A549 (cell line): Measurements from ENCODE around the gene TTC33. TPM values are rescaled to one million over a fixed set of nuclear protein-coding genes. Genes with fewer than 3 reads are reported as not detected.
A peak's percentile ranks its signal among the peaks of the same experiment; 100 is the strongest.

Experiments used
- ATAC-seq, 2 experiments: fragments of 200-7000 bp in 1 of 2; fragments of >200 bp in 1 of 2; cut with Nextera tagmentation in 1 of 2; cut with Tn5 transposase in 1 of 2; 3 replicates each; pipeline versions ENCODE4 v1.8.0 to v1.9.1; 2018 to 2020; ENCODE audit warnings: mild to moderate bottlenecking in 1 of 2, moderate library complexity in 1 of 2
- CTCF ChIA-PET: fragments of 300-600 bp; sonication (Branson Sonifier 250); formaldehyde crosslinking; extraction: SDS; loops from one replicate; lab custom pipeline; 2021; ENCODE audit warnings: antibody characterized with exemption, inconsistent platforms; lab: Yijun Ruan, JAX
- POLR2A ChIA-PET: fragments of 350-600 bp; formaldehyde crosslinking; extraction: SDS; loops from one replicate; lab custom pipeline; 2021; ENCODE audit warnings: antibody characterized with exemption, inconsistent platforms; lab: Yijun Ruan, JAX
- DNase-seq, 2 experiments: peaks; one replicate each; pipeline versions ENCODE4 v3.0.0 to v3.0.0-alpha.2; 2011 to 2016; ENCODE audit warnings: low read depth in 1 of 2, low spot score in 1 of 2
- FAIRE-seq: peaks from 2 replicates; lab custom pipeline; 2011; peaks lifted over from hg19 to GRCh38; lab: Jason Lieb, UNC
- H3K27ac ChIP-seq, 2 experiments: fragments of >200 bp; sonication (Bioruptor Twin); formaldehyde crosslinking; 3 replicates each; pipeline ENCODE4 v1.5.1; 2016 to 2017
- H3K4me1 ChIP-seq: fragments of >200 bp; sonication (Bioruptor Twin); formaldehyde crosslinking; 3 replicates; pipeline ENCODE4 v1.6.1; 2016
- H3K4me2 ChIP-seq: fragments of >200 bp; sonication (Bioruptor Twin); formaldehyde crosslinking; 3 replicates; pipeline ENCODE4 v1.6.1; 2016
- H3K4me3 ChIP-seq: fragments of >200 bp; sonication (Bioruptor Twin); formaldehyde crosslinking; 3 replicates; pipeline ENCODE4 v1.5.1; 2016
- H3K9me3 ChIP-seq: fragments of >200 bp; sonication (Bioruptor Twin); formaldehyde crosslinking; 3 replicates; pipeline ENCODE4 v1.6.1; 2016
- CBX8 ChIP-seq: fragments of 200-600 bp; sonication (generic); IDR thresholded peaks from 2 replicates; pipeline ENCODE4 v1.6.1; 2016
- CHD2 ChIP-seq: fragments of 150-350 bp; IDR thresholded peaks from 2 replicates; pipeline ENCODE4 v1.6.1; 2014; ENCODE audit warnings: low read length; ENCODE audit not compliant: partially characterized antibody
- CTCF ChIP-seq: fragments of >200 bp; sonication (Bioruptor Twin); formaldehyde crosslinking; IDR thresholded peaks from 3 replicates; pipeline ENCODE4 v1.5.1; 2016
- EHMT2 ChIP-seq: fragments of 200-600 bp; sonication (generic); IDR thresholded peaks from 2 replicates; pipeline ENCODE4 v1.6.1; 2016; ENCODE audit warnings: antibody characterized with exemption, low read depth, mild to moderate bottlenecking, moderate library complexity
- EP300 ChIP-seq, 2 experiments: fragments of >200 bp; sonication (Bioruptor Twin); formaldehyde crosslinking; IDR thresholded peaks; 2 replicates in 1 of 2; 3 replicates in 1 of 2; pipeline ENCODE4 v1.6.1; 2016 to 2017
- ESRRA ChIP-seq: fragments of 150-350 bp; IDR thresholded peaks from 2 replicates; pipeline ENCODE4 v1.6.1; 2014; ENCODE audit warnings: mild to moderate bottlenecking, low read length, borderline replicate concordance
- FOSL2 ChIP-seq, 2 experiments: fragments of 450-650 bp in 1 of 2; fragments of >200 bp in 1 of 2; sonication (Bioruptor Twin) in 1 of 2; formaldehyde crosslinking; IDR thresholded peaks; 2 replicates each; pipeline versions ENCODE4 v1.5.0 to v1.6.1; 2016 to 2020; ENCODE audit warnings: mild to moderate bottlenecking in 1 of 2, moderate library complexity in 1 of 2
- FOXS1 ChIP-seq: fragments of 250-450 bp; sonication (Bioruptor Pico); IDR thresholded peaks from 2 replicates; pipeline ENCODE4 v1.5.0; 2020; ENCODE audit warnings: mild to moderate bottlenecking, moderate library complexity
- GATA3 ChIP-seq: IDR thresholded peaks from 2 replicates; pipeline ENCODE4 v1.6.1; 2012; ENCODE audit warnings: borderline replicate concordance
- HEYL ChIP-seq: fragments of 250-450 bp; sonication (Bioruptor Pico); IDR thresholded peaks from 2 replicates; pipeline ENCODE4 v1.8.0; 2021; ENCODE audit warnings: mild to moderate bottlenecking, moderate library complexity
- HMGXB4 ChIP-seq: fragments of 250-450 bp; sonication (Bioruptor Pico); IDR thresholded peaks from 2 replicates; pipeline ENCODE4 v1.5.0; 2021; ENCODE audit warnings: mild to moderate bottlenecking, moderate library complexity, borderline replicate concordance
- HOXB5 ChIP-seq: fragments of 250-450 bp; sonication (Bioruptor Pico); IDR thresholded peaks from 2 replicates; pipeline ENCODE4 v1.5.0; 2020; ENCODE audit warnings: mild to moderate bottlenecking, moderate library complexity
- JUN ChIP-seq, 2 experiments: fragments of >200 bp; sonication (Bioruptor Twin); formaldehyde crosslinking; IDR thresholded peaks; 2 replicates in 1 of 2; 3 replicates in 1 of 2; pipeline ENCODE4 v1.6.1; 2016 to 2017
- MAZ ChIP-seq: fragments of 150-350 bp; IDR thresholded peaks from 2 replicates; pipeline ENCODE4 v1.6.1; 2014; ENCODE audit warnings: antibody characterized with exemption, low read depth, low read length, borderline replicate concordance
- MYC ChIP-seq: IDR thresholded peaks from 2 replicates; pipeline ENCODE4 v1.6.1; 2012; ENCODE audit warnings: mild to moderate bottlenecking, inconsistent platforms, low read length, improper control_type of control experiment, borderline replicate concordance
- NPAS2 ChIP-seq: fragments of 250-450 bp; sonication (Bioruptor Pico); IDR thresholded peaks from 2 replicates; pipeline ENCODE4 v1.8.0; 2022; ENCODE audit warnings: mild to moderate bottlenecking, moderate library complexity, borderline replicate concordance
- NR3C1 ChIP-seq: fragments of >200 bp; sonication (Bioruptor Twin); formaldehyde crosslinking; IDR thresholded peaks from 3 replicates; pipeline ENCODE4 v1.6.1; 2017
- PHF8 ChIP-seq: fragments of 200-600 bp; sonication (generic); IDR thresholded peaks from 2 replicates; pipeline ENCODE4 v1.6.1; 2016; ENCODE audit warnings: low read depth, mild to moderate bottlenecking, antibody characterized with exemption, moderate library complexity, borderline replicate concordance
- POLR2A ChIP-seq: IDR thresholded peaks from 2 replicates; pipeline ENCODE4 v1.6.1; 2012; ENCODE audit warnings: mild to moderate bottlenecking, low read length
- POLR2AphosphoS2 ChIP-seq: conservative IDR thresholded peaks from 2 replicates; pipeline ENCODE4 v1.6.1; 2012; ENCODE audit warnings: low read length, improper control_type of control experiment, inconsistent platforms
- RAD21 ChIP-seq, 2 experiments: fragments of >200 bp in 1 of 2; sonication (Bioruptor Twin) in 1 of 2; formaldehyde crosslinking in 1 of 2; IDR thresholded peaks in 1 of 2; conservative IDR thresholded peaks in 1 of 2; 2 replicates in 1 of 2; 3 replicates in 1 of 2; pipeline ENCODE4 v1.6.1; 2012 to 2018; ENCODE audit warnings: inconsistent platforms in 1 of 2
- RFX5 ChIP-seq: fragments of 450-650 bp; IDR thresholded peaks from 2 replicates; pipeline ENCODE4 v1.7.1; 2014; ENCODE audit warnings: antibody characterized with exemption, mild to moderate bottlenecking, moderate library complexity
- SMC3 ChIP-seq: fragments of >200 bp; sonication (Bioruptor Twin); formaldehyde crosslinking; IDR thresholded peaks from 3 replicates; pipeline ENCODE4 v1.6.1; 2018; ENCODE audit warnings: inconsistent platforms
- TP53 ChIP-seq: fragments of 250-450 bp; sonication (Bioruptor Pico); IDR thresholded peaks from 2 replicates; pipeline ENCODE4 v1.5.0; 2021; ENCODE audit warnings: mild to moderate bottlenecking, moderate library complexity
- WGBS: methylation state at CpG from one replicate; pipeline ENCODE4 v1.1.6; 2017; ENCODE audit errors: missing lambda C conversion rate; 5-methylcytosine and 5-hydroxymethylcytosine counted together
- polyA plus RNA-seq, 4 experiments: library from polyadenylated mRNA; depleted of rRNA in 3 of 4; stranded (reverse); fragments of >200 nt; fragmentation: RNase III in 1 of 4; extraction: RNeasy Plus Mini Kit Qiagen cat#74134 plus additional on column Dnase treatment in 1 of 4; gene quantifications; 2 replicates in 3 of 4; 3 replicates in 1 of 4; pipeline ENCODE4 v1.2.3, GENCODE V29; 2011 to 2017
- TF ChIP-seq, protein P1 (sequence below): IDR thresholded peaks from 2 replicates; pipeline ENCODE4 v1.6.1; 2012

Gene TTC33
- polyA plus RNA-seq, 2 of the 4 experiments (the other 2 are of a cell fraction) = 17.1 to 19.8 TPM

DNA sequence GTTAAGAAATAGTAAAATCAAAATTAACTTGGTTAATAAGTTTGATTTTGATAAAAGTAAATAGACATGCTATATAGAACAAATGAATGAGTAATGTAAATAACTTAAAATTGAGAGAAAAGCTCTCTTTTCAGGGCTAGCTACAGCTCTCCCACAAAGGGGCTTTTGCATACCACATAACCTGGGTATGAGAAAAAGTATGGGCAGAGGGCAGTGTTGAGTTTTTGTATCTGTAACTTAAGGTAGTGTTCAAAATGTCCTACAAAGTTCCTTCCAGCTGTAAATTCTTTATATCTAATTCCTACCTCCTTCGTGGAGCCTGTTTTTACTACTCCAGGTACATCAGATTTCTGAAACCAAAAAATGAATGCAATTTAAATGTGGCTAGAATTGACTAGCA is 18.9 kb upstream of the TTC33 start:
- peak in 1 of 2 experiments; percentile 83; a peak in 3 of 6 replicates for ATAC-seq
- 56% methylated on average over 1 of the region's 1 CpG for WGBS

GRCh38 chr5:40770764-40771163 is 15.0 kb upstream of the TTC33 start:
- ATAC-seq = no peak
- POLR2A ChIA-PET = no interaction called here
- 95% methylated on average over 5 of the region's 5 CpGs for WGBS
- no peak for FAIRE-seq
- Histone ChIP-seq H3K9me3 (no peaks in the 10 kb centered on the region), H3K4me3 (no peak overlapping the region), H3K4me1 (peaks cover 11% of the 10 kb centered on the region), H3K27ac (no peak overlapping the region), H3K4me2 (no peak overlapping the region)
- DNase-seq = no peak
- TF ChIP-seq FOXS1 (CRISPR knock-in tag) (no peak), TP53 (CRISPR knock-in tag) (no peak), HMGXB4 (no peak), NR3C1 (no peak), HOXB5 (CRISPR knock-in tag) (no peak), NPAS2 (CRISPR knock-in tag) (no peak), FOSL2 (IDR thresholded peaks at IDR 0.05) (no peak), FOSL2 (CRISPR knock-in tag; IDR thresholded peaks at IDR 0.05) (no peak), EP300 (IDR thresholded peaks at IDR 0.05) (no peak), GATA3 (no peak), PHF8 (no peak), CBX8 (no peak), RFX5 (no peak), EHMT2 (no peak), ESRRA (no peak), MYC (no peak)
- CTCF ChIA-PET = interaction anchor here (0.8 to 1.4 kb wide), 6 partner anchors 10 to 45 kb away, joined by 3 to 4 read pairs (median 3); partner anchors contain the start of genes PRKAA1 and TTC33

More for the DNA sequence above, 18.9 kb upstream of the TTC33 start:
- DNase-seq = no peak
- Histone ChIP-seq H3K4me2 (no peak overlapping the region), H3K4me1 (peaks cover 22% of the 10 kb centered on the region), H3K27ac (no peak overlapping the region), H3K9me3 (no peaks in the 10 kb centered on the region), H3K4me3 (no peak overlapping the region)
- FAIRE-seq = no peak
- TF ChIP-seq CTCF (peak; percentile 34; the same call in 2 of the 3 replicates), POLR2AphosphoS2 (no peak), EP300 (IDR thresholded peaks at IDR 0.05) (no peak), JUN (IDR thresholded peaks at IDR 0.05) (no peak), RAD21 (conservative IDR thresholded peaks at IDR 0.05 in 1 of 2, IDR thresholded peaks at IDR 0.05 in 1 of 2) (peak; percentile 26 to 32; a peak in 2 of 5 replicates), EHMT2 (no peak), MYC (no peak), TP53 (CRISPR knock-in tag) (no peak), FOSL2 (IDR thresholded peaks at IDR 0.05) (no peak), FOSL2 (CRISPR knock-in tag; IDR thresholded peaks at IDR 0.05) (no peak), POLR2A (no peak), SMC3 (peak; percentile 17; the same call in 1 of the 3 replicates)
- ChIA-PET CTCF (interaction anchor here (1.3 to 2.3 kb wide), 3 partner anchors 10 to 68 kb away, joined by 3 to 7 read pairs (median 4); no protein-coding TSS in a partner anchor), POLR2A (no interaction called here)

- H3K27ac ChIP-seq = no peak overlapping the region
- DNase-seq = no peak
- WGBS = 86% methylated on average over 2 of the region's 2 CpGs
- no peaks in the 10 kb centered on the region for H3K9me3 ChIP-seq
- H3K4me3 ChIP-seq = no peak overlapping the region
- ChIA-PET POLR2A (no interaction called here), CTCF (interaction anchor here (1.0 kb wide), 1 partner anchor 70 kb away, joined by 3 read pairs; no protein-coding TSS in a partner anchor)
- no peak for FAIRE-seq
- no peak overlapping the region for H3K4me2 ChIP-seq
- no peaks in the 10 kb centered on the region for H3K4me1 ChIP-seq
- no peak for ATAC-seq
- TF ChIP-seq HMGXB4 = no peak
- no peak for TF ChIP-seq CHD2
- no peak for TF ChIP-seq MAZ
- TF ChIP-seq HEYL (CRISPR knock-in tag) = no peak
- TF ChIP-seq, protein P1, sequence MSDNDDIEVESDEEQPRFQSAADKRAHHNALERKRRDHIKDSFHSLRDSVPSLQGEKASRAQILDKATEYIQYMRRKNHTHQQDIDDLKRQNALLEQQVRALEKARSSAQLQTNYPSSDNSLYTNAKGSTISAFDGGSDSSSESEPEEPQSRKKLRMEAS = no peak
- TF ChIP-seq NR3C1 = no peak
- TF ChIP-seq POLR2AphosphoS2 = no peak
These were observed 6.9 kb upstream of the TTC33 start for GRCh38 chr5:40762705-40763104.
